Aorta (tissue), 5 donors: ENCODE results near the gene LRP11. TPM values are rescaled to one million over a fixed set of nuclear protein-coding genes. Genes with fewer than 3 reads are reported as not detected.

Experiments used
- ATAC-seq: fragments of 200-7000 bp; cut with Tn5 transposase; one replicate; pipeline ENCODE4 v1.9.1; 2022; ENCODE audit warnings: moderate library complexity; ENCODE audit not compliant: low FRiP score
- DNase-seq, 2 donors: peaks; one replicate each; pipeline ENCODE4 v3.0.0-alpha.2; 2020
- H3K27ac ChIP-seq, 2 donors: one replicate each; pipeline ENCODE4 v1.5.1; 2013; ENCODE audit warnings: low read length in 2 of 2, mild to moderate bottlenecking in 2 of 2, moderate library complexity in 2 of 2, control low read depth in 1 of 2, inconsistent platforms in 1 of 2, low read depth in 1 of 2
- H3K27me3 ChIP-seq, 2 donors: one replicate each; pipeline ENCODE4 v1.6.1; 2013; ENCODE audit warnings: control low read depth in 1 of 2, low read length in 1 of 2, mild to moderate bottlenecking in 1 of 2, moderate library complexity in 1 of 2; ENCODE audit not compliant: insufficient read depth in 2 of 2, control insufficient read depth in 1 of 2
- H3K36me3 ChIP-seq, 2 donors: one replicate each; pipeline ENCODE4 v1.6.1; 2013; ENCODE audit warnings: control low read depth in 1 of 2, low read length in 1 of 2, mild to moderate bottlenecking in 1 of 2; ENCODE audit not compliant: insufficient read depth in 2 of 2, control insufficient read depth in 1 of 2
- H3K4me1 ChIP-seq, 2 donors: one replicate each; pipeline ENCODE4 v1.6.1; 2013; ENCODE audit warnings: low read length in 2 of 2, control low read depth in 1 of 2, mild to moderate bottlenecking in 1 of 2, moderate library complexity in 1 of 2; ENCODE audit not compliant: insufficient read depth in 2 of 2, control insufficient read depth in 1 of 2
- H3K4me3 ChIP-seq, 2 donors: one replicate each; pipeline ENCODE4 v1.5.1; 2013; ENCODE audit warnings: low read length in 2 of 2, control low read depth in 1 of 2, mild to moderate bottlenecking in 1 of 2
- H3K9me3 ChIP-seq: one replicate; pipeline ENCODE4 v1.6.1; 2013; ENCODE audit warnings: mild to moderate bottlenecking, low read length; ENCODE audit not compliant: control insufficient read depth
- WGBS, 2 donors: extraction: QIAGEN DNeasy Blood & Tissue Kit; methylation state at CpG; one replicate each; pipeline ENCODE4 v1.1.7; 2013; 5-methylcytosine and 5-hydroxymethylcytosine counted together
- intact Hi-C, 2 donors: fragments of 100-400 bp; cut with DNase I; formaldehyde crosslinking; loops; one replicate each; pipeline versions ENCODE4 v1.14.2 to v1.15.0; 2022
- polyA plus RNA-seq, 2 donors: library from polyadenylated mRNA; stranded (reverse); fragments of 200-250 nt; gene quantifications; one replicate each; pipeline ENCODE4 v1.2.3, GENCODE V29; 2013
- total RNA-seq, 2 donors: library from RNA; stranded (reverse); fragmentation: NEBNext Ultra II Directional; extraction: Animal tissue kit (Norgen Biotek cat#: 25700); gene quantifications; one replicate each; pipeline ENCODE4 v1.2.1, GENCODE V29; 2021
- donor health status: healthy with polysubstance abuse.
- donor health status: Bipolar disorder and iron deficiency.
- donor health status: DM: no; HTN: no; CAD: no.
- donor health status: DM: no; HTN: no; CAD: no.
- donor health status: DM: yes; HTN: yes; CAD: no.

The LRP11 gene
- total and polyA plus RNA-seq, 4 donors: 0.63 to 35.3 (median 18.8) TPM

DNA sequence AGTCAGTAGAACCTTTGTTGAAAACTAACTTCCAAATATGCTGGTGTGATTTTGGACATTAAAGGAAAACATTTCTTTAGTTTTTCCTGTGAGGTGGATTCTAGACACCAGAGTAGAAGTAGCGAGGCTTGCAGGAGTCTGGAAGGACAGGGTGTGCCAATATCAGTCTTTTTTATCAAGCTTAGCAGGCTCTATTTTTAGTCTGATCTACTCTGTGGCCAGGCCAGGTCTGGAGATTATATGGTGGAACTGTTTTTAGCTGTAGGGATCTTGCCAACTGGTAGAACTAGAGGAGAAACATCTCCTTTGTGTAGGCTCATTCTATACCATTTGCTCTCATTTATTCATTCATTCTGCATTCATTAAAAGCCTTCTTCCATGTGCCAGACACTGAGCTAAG is 42.7 kb downstream of the LRP11 start:
- peaks cover 0 to 1% of the 10 kb centered on the region in 2 donors for H3K36me3 ChIP-seq
- no peak for ATAC-seq
- intact Hi-C loops: no loop called here
- H3K9me3 ChIP-seq: no peaks in the 10 kb centered on the region
- DNase-seq: no peak
- H3K27me3 ChIP-seq: no peaks in the 10 kb centered on the region
- no peak overlapping the region for H3K27ac ChIP-seq
- no peak overlapping the region for H3K4me3 ChIP-seq
- 17 to 41% methylated on average over 1 of the region's 1 CpG for WGBS, 2 donors
- H3K4me1 ChIP-seq: no peaks in the 10 kb centered on the region

- intact Hi-C loops: no loop called here
- H3K36me3 ChIP-seq: peaks cover 0 to 1% of the 10 kb centered on the region in 2 donors
- H3K27ac ChIP-seq: no peak overlapping the region
- no peak overlapping the region for H3K4me3 ChIP-seq
- 94 to 97% methylated on average over 7 of the region's 7 CpGs for WGBS, 2 donors
- no peaks in the 10 kb centered on the region for H3K9me3 ChIP-seq
- no peak for DNase-seq
- no peak for ATAC-seq
- no peaks in the 10 kb centered on the region for H3K27me3 ChIP-seq
- no peaks in the 10 kb centered on the region for H3K4me1 ChIP-seq
Measured at GRCh38 chr6:149820506-149820905, 43.7 kb downstream of the LRP11 start.

DNA sequence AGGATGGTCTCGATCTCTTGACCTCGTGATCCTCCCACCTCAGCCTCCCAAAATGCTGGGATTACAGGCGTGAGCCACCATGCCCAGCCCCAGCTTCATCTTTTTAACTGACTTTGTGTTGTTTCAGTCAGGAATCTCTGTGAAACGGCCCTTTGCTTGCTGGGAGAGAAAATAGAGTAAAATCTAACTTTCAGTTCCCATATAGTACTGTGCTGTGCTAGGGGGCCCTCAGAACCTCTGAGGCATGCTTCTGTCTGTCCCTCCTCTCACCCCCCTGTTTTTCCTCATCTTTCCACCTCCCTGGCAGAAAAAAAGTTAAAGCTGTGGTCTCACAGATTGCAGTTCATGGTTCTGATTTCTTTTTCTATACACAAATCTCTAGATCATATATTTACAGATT is 48.4 kb downstream of the LRP11 start:
- peaks cover 0 to 1% of the 10 kb centered on the region in 2 donors for H3K36me3 ChIP-seq
- no peak for DNase-seq
- no peak overlapping the region for H3K4me3 ChIP-seq
- H3K9me3 ChIP-seq: no peaks in the 10 kb centered on the region
- H3K27me3 ChIP-seq: no peaks in the 10 kb centered on the region
- ATAC-seq: no peak
- H3K27ac ChIP-seq: no peak overlapping the region
- WGBS, 2 donors: 92 to 94% methylated on average over 4 of the region's 4 CpGs
- no peaks in the 10 kb centered on the region for H3K4me1 ChIP-seq
- intact Hi-C loops: no loop called here

DNA sequence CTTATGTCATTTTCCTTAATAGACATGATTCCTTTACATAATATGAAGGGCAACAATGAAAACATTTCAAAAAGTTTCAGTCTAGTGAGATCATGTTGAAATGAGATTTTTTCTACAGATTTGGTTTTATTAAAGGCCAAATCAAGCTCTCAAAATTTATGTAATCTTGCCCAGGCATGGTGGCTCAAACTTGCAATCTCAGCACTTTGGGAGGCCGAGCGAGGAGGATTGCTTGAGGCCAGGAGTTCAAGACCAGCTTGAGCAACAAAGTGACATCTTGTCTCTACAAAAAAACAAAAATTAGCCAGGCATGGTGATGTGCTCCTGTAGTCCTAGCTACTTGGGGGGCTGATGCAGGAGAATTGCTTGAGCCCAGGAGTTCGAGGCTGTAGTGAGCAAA is 50.8 kb downstream of the LRP11 start:
- Histone ChIP-seq H3K4me1 (no peaks in the 10 kb centered on the region), H3K36me3 (peaks cover 0 to 1% of the 10 kb centered on the region in 2 donors), H3K9me3 (no peaks in the 10 kb centered on the region), H3K27me3 (no peaks in the 10 kb centered on the region), H3K27ac (no peak overlapping the region), H3K4me3 (no peak overlapping the region)
- no peak for DNase-seq
- no peak for ATAC-seq
- 96 to 99% methylated on average over 3 of the region's 3 CpGs for WGBS, 2 donors
- intact Hi-C loops: no loop called here

DNA sequence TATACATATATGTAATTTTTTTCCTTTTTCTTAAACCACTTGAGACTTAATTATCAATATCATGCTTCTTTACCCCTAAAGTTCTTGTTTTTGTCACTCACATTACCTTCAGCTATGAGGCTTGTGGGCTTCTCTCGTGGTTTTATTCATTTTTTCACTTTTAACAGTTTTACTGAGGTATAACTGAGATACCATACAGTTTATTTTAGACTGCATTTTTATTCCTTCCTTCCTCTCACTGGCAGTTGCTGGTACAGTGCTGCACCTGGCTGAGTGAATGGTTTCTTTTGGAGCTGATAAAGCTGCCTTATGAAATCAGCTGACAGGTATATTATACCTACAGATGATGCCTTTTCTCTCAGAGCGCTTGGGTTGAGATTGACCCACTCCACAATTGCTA is 54.4 kb downstream of the LRP11 start:
- no peaks in the 10 kb centered on the region for H3K9me3 ChIP-seq
- no peaks in the 10 kb centered on the region for H3K4me1 ChIP-seq
- no peak for ATAC-seq
- intact Hi-C loops: no loop called here
- WGBS, 2 donors: 87 to 89% methylated on average over 2 of the region's 2 CpGs
- no peak overlapping the region for H3K27ac ChIP-seq
- H3K27me3 ChIP-seq: no peaks in the 10 kb centered on the region
- H3K36me3 ChIP-seq: peaks cover 3 to 4% of the 10 kb centered on the region in 2 donors
- no peak overlapping the region for H3K4me3 ChIP-seq
- DNase-seq: no peak

DNA sequence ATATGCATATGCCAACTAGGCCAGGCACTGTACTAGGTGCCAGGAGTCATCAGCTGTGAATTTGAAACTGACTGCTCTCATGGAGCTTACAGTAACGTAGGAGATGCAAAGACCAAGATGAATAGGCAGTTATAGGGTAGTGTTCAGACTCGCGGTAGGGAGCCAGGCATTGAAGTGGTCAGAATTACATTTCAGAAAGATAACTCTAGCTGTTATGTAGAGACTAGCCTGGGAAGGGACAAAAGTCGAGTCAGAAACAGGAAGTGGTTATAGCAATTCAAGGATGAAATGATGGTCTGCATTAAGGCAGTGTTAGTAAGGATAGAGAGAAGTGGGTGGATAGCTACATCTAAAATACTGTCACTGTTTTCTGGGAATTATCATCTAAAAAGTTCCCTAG is 58.0 kb downstream of the LRP11 start:
- H3K9me3 ChIP-seq: no peaks in the 10 kb centered on the region
- intact Hi-C loops: no loop called here
- no peak for DNase-seq
- H3K27me3 ChIP-seq: no peaks in the 10 kb centered on the region
- WGBS, 2 donors: 87 to 91% methylated on average over 4 of the region's 4 CpGs
- peaks cover 1 to 4% of the 10 kb centered on the region in 2 donors for H3K36me3 ChIP-seq
- H3K4me1 ChIP-seq: no peaks in the 10 kb centered on the region
- ATAC-seq: no peak
- H3K4me3 ChIP-seq: no peak overlapping the region
- H3K27ac ChIP-seq: no peak overlapping the region

DNA sequence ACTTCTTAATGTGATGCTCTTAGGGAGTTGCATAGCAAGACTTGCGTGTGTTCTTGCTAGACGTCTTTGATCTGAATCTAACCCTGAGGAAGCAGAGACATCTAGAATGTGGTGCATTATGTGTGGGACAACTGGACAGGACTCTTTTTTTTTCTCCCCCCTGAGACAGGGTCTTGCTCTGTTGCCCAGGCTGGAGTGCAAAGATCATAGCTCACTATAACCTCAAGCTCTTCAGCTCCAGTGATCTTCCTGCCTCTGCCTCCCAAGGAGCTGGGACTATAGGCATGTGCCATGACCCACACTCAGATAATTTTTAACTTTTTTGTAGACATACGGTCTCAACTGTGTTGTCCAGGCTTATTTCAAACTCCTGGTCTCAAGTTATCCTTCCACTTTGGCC is 80.6 kb downstream of the LRP11 start:
- no peak for ATAC-seq
- H3K9me3 ChIP-seq: no peaks in the 10 kb centered on the region
- no peak for DNase-seq
- no peaks in the 10 kb centered on the region for H3K36me3 ChIP-seq
- no peak overlapping the region for H3K27ac ChIP-seq
- intact Hi-C loops: no loop called here
- H3K4me1 ChIP-seq: no peaks in the 10 kb centered on the region
- WGBS, 2 donors: 89% methylated on average over 3 of the region's 3 CpGs
- H3K4me3 ChIP-seq: no peak overlapping the region
- no peaks in the 10 kb centered on the region for H3K27me3 ChIP-seq

DNA sequence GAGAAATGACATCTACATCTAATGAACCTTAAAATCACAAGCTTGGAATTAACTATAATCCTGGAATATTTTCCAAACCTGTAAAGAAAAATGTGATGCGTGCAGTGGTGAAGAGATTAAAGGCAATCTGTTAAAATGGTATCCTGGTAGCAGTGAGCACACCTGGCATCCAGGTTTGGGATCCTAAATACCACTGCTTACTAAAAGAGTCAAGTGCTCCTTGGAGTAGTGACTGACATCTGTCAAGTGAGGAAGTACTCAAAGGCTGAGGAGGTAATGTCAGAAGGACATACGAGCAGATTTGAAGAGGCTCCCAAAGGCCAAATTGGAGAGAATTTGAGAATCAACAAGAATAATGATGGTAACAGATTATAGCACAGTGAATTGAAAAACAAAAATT is 81.8 kb downstream of the LRP11 start:
- Histone ChIP-seq H3K4me3 (no peak overlapping the region), H3K27me3 (no peaks in the 10 kb centered on the region), H3K4me1 (no peaks in the 10 kb centered on the region), H3K36me3 (no peaks in the 10 kb centered on the region), H3K9me3 (no peaks in the 10 kb centered on the region), H3K27ac (no peak overlapping the region)
- ATAC-seq (no peak), DNase-seq (no peak)
- intact Hi-C loops: no loop called here
- WGBS, 2 donors: 90 to 93% methylated on average over 2 of the region's 2 CpGs

DNA sequence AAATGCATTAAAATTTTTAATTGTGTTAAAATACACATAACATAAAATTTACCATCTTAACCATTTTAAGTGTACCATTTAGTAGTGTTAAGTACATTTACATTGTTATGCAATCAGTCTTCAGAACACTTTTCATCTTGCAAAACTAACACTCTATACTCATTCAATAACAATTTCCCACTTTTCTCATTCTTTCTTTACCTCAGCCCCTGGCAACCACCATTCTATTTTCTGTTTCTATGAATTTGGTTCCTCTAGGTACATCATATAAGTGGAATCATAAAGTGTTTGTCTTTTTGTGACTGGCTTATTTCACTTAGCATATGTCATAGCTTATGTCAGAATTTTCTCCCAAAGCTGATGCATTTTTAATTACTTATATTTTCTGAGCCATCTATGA is 82.4 kb downstream of the LRP11 start:
- no peak for DNase-seq
- ATAC-seq: no peak
- Histone ChIP-seq H3K4me3 (no peak overlapping the region), H3K27me3 (no peaks in the 10 kb centered on the region), H3K27ac (no peak overlapping the region), H3K4me1 (no peaks in the 10 kb centered on the region), H3K36me3 (no peaks in the 10 kb centered on the region), H3K9me3 (no peaks in the 10 kb centered on the region)
- intact Hi-C loops: no loop called here
